Measurements from ENCODE around the gene DYNLRB1.

DNA sequence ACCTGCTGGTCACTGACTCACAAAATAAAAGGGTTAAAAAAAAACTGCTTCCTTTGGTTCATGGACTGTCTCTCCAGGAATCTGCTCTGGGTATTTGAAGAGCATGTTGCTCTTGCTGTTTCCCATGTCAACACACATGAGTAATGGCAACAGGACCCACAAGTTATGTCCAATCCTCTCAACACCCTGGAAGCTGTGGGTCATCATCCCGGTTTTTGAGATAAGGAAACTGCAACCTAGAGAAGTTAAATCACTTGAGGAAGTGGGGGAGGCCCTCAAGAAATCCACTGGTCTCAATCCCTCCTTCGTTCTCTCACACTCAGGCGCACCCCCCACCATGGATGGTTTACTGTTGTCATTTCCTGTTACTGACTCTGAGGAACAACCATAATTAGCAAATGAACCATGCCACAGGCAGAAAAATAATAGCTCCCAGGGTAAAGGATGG lies 54.7 kb downstream of the DYNLRB1 start:
- TF ChIP-seq, protein P1, sequence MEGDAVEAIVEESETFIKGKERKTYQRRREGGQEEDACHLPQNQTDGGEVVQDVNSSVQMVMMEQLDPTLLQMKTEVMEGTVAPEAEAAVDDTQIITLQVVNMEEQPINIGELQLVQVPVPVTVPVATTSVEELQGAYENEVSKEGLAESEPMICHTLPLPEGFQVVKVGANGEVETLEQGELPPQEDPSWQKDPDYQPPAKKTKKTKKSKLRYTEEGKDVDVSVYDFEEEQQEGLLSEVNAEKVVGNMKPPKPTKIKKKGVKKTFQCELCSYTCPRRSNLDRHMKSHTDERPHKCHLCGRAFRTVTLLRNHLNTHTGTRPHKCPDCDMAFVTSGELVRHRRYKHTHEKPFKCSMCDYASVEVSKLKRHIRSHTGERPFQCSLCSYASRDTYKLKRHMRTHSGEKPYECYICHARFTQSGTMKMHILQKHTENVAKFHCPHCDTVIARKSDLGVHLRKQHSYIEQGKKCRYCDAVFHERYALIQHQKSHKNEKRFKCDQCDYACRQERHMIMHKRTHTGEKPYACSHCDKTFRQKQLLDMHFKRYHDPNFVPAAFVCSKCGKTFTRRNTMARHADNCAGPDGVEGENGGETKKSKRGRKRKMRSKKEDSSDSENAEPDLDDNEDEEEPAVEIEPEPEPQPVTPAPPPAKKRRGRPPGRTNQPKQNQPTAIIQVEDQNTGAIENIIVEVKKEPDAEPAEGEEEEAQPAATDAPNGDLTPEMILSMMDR (IDR thresholded peaks at IDR 0.05) = no peak
- no peak for TF ChIP-seq POLR2A (IDR thresholded peaks at IDR 0.05)
